AG04450 (cell line): ENCODE measurements around the gene CHCHD6. TPM values are rescaled to one million over a fixed set of nuclear protein-coding genes. Genes with fewer than 3 reads are reported as not detected.

Source experiments
- CTCF ChIA-PET: fragments of 300-600, 350-600 bp; formaldehyde crosslinking; extraction: SDS; loops from one replicate; lab custom pipeline; 2022; ENCODE audit warnings: antibody characterized with exemption, inconsistent platforms; lab: Charles Lee
- POLR2A ChIA-PET: fragments of 350-600 bp; formaldehyde crosslinking; extraction: SDS; loops from one replicate; lab custom pipeline; 2021; ENCODE audit warnings: antibody characterized with exemption, inconsistent platforms; lab: Yijun Ruan, JAX
- DNase-seq: peaks from one replicate; pipeline ENCODE4 v3.0.0-alpha.2; 2011; ENCODE audit warnings: low read depth, low spot score
- H3K27ac ChIP-seq: one replicate; pipeline ENCODE4 v1.5.1; 2012; ENCODE audit warnings: low read depth, low read length, control low read depth
- H3K27me3 ChIP-seq: one replicate; pipeline ENCODE4 v1.6.0; 2012; ENCODE audit warnings: low read length; ENCODE audit not compliant: control insufficient read depth, insufficient read depth
- H3K4me3 ChIP-seq: 2 replicates; pipeline ENCODE4 v1.5.1; 2011; ENCODE audit warnings: mild to moderate bottlenecking, low read depth, low read length, control low read depth
- H3K9me3 ChIP-seq: 2 replicates; pipeline ENCODE4 v1.5.1; 2012; ENCODE audit warnings: low read length; ENCODE audit not compliant: control insufficient read depth, insufficient read depth
- CTCF ChIP-seq: IDR thresholded peaks from 2 replicates; pipeline ENCODE4 v1.5.1; 2011; ENCODE audit warnings: low read depth, low read length, control low read depth, inconsistent platforms
- polyA plus RNA-seq: library from polyadenylated mRNA; depleted of rRNA; stranded (reverse); fragments of >200 nt; gene quantifications from 2 replicates; pipeline ENCODE4 v1.2.3, GENCODE V29; 2011

CHCHD6 gene
- polyA plus RNA-seq, 1 experiment: 14.0 TPM

DNA sequence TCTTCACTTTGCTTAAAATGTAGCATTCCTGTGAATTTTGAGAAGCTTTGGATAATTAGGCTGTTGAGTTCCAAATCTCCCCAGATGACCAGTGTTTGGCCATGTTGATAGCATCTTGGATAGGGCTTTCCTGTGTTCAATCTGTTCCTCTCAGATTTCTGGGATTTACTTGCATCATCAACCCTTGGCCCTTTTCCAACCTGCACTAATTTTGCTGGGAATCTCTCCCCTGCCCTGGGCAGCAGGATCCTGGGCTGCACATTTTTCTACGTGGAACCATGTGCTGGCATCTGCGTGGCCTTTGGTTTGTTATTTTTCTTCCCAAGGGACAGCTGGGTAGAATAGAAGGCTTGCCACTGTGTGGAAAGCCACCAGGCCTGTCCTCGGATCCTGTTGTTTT, 203.5 kb downstream of the CHCHD6 start:
- no peak overlapping the region for H3K27ac ChIP-seq
- ChIA-PET POLR2A (no interaction called here), CTCF (interaction anchor here (1.0 to 1.3 kb wide), 2 partner anchors 75 to 156 kb away, joined by 4 read pairs; partner anchors contain the start of gene PLXNA1)
- H3K9me3 ChIP-seq: no peaks in the 10 kb centered on the region; the same call in 1 of the 2 replicates
- TF ChIP-seq CTCF: no peak
- H3K4me3 ChIP-seq: no peak overlapping the region
- no peaks in the 10 kb centered on the region for H3K27me3 ChIP-seq
- no peak for DNase-seq

- no peak overlapping the region for H3K27ac ChIP-seq
- TF ChIP-seq CTCF: no peak
- no peak for DNase-seq
- no peaks in the 10 kb centered on the region; the same call in 1 of the 2 replicates for H3K9me3 ChIP-seq
- ChIA-PET CTCF (no interaction called here), POLR2A (no interaction called here)
- no peak overlapping the region for H3K4me3 ChIP-seq
- H3K27me3 ChIP-seq: no peaks in the 10 kb centered on the region
Observed at GRCh38 chr3:126908752-126909275, 204.8 kb downstream of the CHCHD6 start.

- no peaks in the 10 kb centered on the region for H3K27me3 ChIP-seq
- ChIA-PET CTCF (no interaction called here), POLR2A (no interaction called here)
- no peak for DNase-seq
- H3K9me3 ChIP-seq: no peaks in the 10 kb centered on the region; the same call in 1 of the 2 replicates
- H3K4me3 ChIP-seq: no peak overlapping the region
- no peak for TF ChIP-seq CTCF
- H3K27ac ChIP-seq: no peak overlapping the region
Observed at GRCh38 chr3:126910231-126910630, 206.2 kb downstream of the CHCHD6 start.

- POLR2A ChIA-PET: no interaction called here
Observed at GRCh38 chr3:126911162-126912026, 207.4 kb downstream of the CHCHD6 start.

More at GRCh38 chr3:126911162-126912026, 207.4 kb downstream of the CHCHD6 start:
- H3K4me3 ChIP-seq: no peak overlapping the region
- TF ChIP-seq CTCF: no peak
- no peaks in the 10 kb centered on the region; the same call in 1 of the 2 replicates for H3K9me3 ChIP-seq
- no peak for DNase-seq
- peak overlapping the region; percentile 77 for H3K27ac ChIP-seq
- CTCF ChIA-PET: no interaction called here
- H3K27me3 ChIP-seq: no peaks in the 10 kb centered on the region
